GM12878 (cell line): ENCODE data around the gene RYK.

ENCODE experiments used
- BACH1 ChIP-seq: fragments of 450-650 bp; IDR thresholded peaks from 2 replicates; pipeline ENCODE4 v1.6.1; 2017; ENCODE audit warnings: mild to moderate bottlenecking, borderline replicate concordance
- CTCF ChIP-seq, 3 experiments: IDR thresholded peaks in 2 of 3; conservative IDR thresholded peaks in 1 of 3; 2 replicates each; pipeline ENCODE4 v1.5.1; 2011; ENCODE audit warnings: low read depth in 3 of 3, low read length in 3 of 3, mild to moderate bottlenecking in 3 of 3, control low read depth in 2 of 3, moderate library complexity in 2 of 3, inconsistent platforms in 1 of 3, mixed read lengths in 1 of 3; ENCODE audit not compliant: control insufficient read depth in 2 of 3, insufficient read depth in 1 of 3; ENCODE audit errors: extremely low read depth in 1 of 3
- EZH2 ChIP-seq: IDR thresholded peaks from 2 replicates; pipeline ENCODE4 v1.6.1; 2012; ENCODE audit warnings: low read depth, mild to moderate bottlenecking, control low read depth, inconsistent platforms, low read length, borderline replicate concordance; ENCODE audit not compliant: control insufficient read depth
- SRF ChIP-seq, 2 experiments: IDR thresholded peaks; 2 replicates each; pipeline ENCODE4 v1.6.1; 2011; ENCODE audit warnings: low read depth in 2 of 2, low read length in 2 of 2, mild to moderate bottlenecking in 1 of 2, moderate library complexity in 1 of 2
- TAF1 ChIP-seq: IDR thresholded peaks from 2 replicates; pipeline ENCODE4 v1.6.1; 2011; ENCODE audit warnings: mild to moderate bottlenecking, low read depth, low read length, borderline replicate concordance
- YBX1 ChIP-seq: fragments of 450-650 bp; IDR thresholded peaks from 2 replicates; pipeline ENCODE4 v1.6.1; 2016; ENCODE audit warnings: antibody characterized with exemption

GRCh38 chr3:134212967-134213665 lies 37.5 kb downstream of the RYK start:
- TF ChIP-seq CTCF (IDR thresholded peaks at IDR 0.05 in 2 of 3, conservative IDR thresholded peaks at IDR 0.05 in 1 of 3; ENCODE audit: control insufficient read depth in 2 of 3, extremely low read depth in 1 of 3, insufficient read depth in 1 of 3, low read depth in 3 of 3, low read length in 3 of 3) (peak; percentile 90 to 96 (median 96)), YBX1 (no peak), TAF1 (no peak), SRF (IDR thresholded peaks at IDR 0.05; ENCODE audit: low read depth in 2 of 2, low read length in 2 of 2) (no peak), EZH2 (no peak), BACH1 (no peak)
